ENCODE measurements around the gene LRRC1. TPM values are rescaled to one million over a fixed set of nuclear protein-coding genes. Genes with fewer than 3 reads are reported as not detected.

The LRRC1 gene
- total and polyA plus RNA-seq, 2 donors (not counting 1 experiment from before 2014, with no cell fraction given) = 3.4 to 8.9 TPM

GRCh38 chr6:53869964-53870363 lies 75.2 kb downstream of the LRRC1 start:
- TF ChIP-seq CTCF (IDR thresholded peaks at IDR 0.05) (no peak), EZH2 (IDR thresholded peaks at IDR 0.05; ENCODE audit: borderline replicate concordance, insufficient read depth, low read depth, low read length, poor library complexity, severe bottlenecking) (no peak)
- CTCF ChIA-PET = no interaction called here
- H3K27me3 ChIP-seq (replicated peaks in 1 of 4; ENCODE audit: control extremely low read depth in 1 of 4, control insufficient read depth in 3 of 4, insufficient read depth in 4 of 4, low read length in 3 of 4) = no peaks in the 10 kb centered on the region
- intact Hi-C loops (cut with micrococcal nuclease) = no loop called here
- H3K4me2 ChIP-seq (replicated peaks; ENCODE audit: low read depth, low read length, poor library complexity, severe bottlenecking) = no peak overlapping the region
- no peak overlapping the region for H3K4me3 Mint-ChIP-seq
- ATAC-seq (ENCODE audit: low read depth) = no peak
- H3K27ac Mint-ChIP-seq = no peak overlapping the region
- WGBS (ENCODE audit: insufficient coverage) = 100% methylated on average over 2 of the region's 6 CpGs
- DNase-seq = no peak
- peaks cover 5% of the 10 kb centered on the region for H3K4me1 Mint-ChIP-seq
- H3K79me2 ChIP-seq (ENCODE audit: control insufficient read depth, insufficient read depth, low read length) = peaks cover 4% of the 10 kb centered on the region
- peaks cover 0 to 1% of the 10 kb centered on the region in 2 experiments for H3K36me3 ChIP-seq (replicated peaks in 1 of 2; ENCODE audit: control extremely low read depth in 1 of 2, control insufficient read depth in 1 of 2, extremely low read depth in 1 of 2, insufficient read depth in 2 of 2, low read length in 1 of 2)
- H3K9me3 ChIP-seq (ENCODE audit: control extremely low read depth in 1 of 3, control insufficient read depth in 2 of 3, insufficient read depth in 1 of 3, low read length in 2 of 3) = peaks cover 0 to 9% (median 1%) of the 10 kb centered on the region in 3 donors
- no peak overlapping the region for H3K4me3 ChIP-seq (ENCODE audit: control extremely low read depth in 1 of 5, extremely low read depth in 1 of 5, insufficient read depth in 1 of 5, low read depth in 2 of 5, low read length in 4 of 5)
- no peak overlapping the region for H3K27ac ChIP-seq (ENCODE audit: low read length in 2 of 2)
- H2AFZ ChIP-seq (ENCODE audit: insufficient read depth, low read depth, low read length, poor library complexity, severe bottlenecking) = no peak overlapping the region
- no peaks in the 10 kb centered on the region for H4K20me1 ChIP-seq (ENCODE audit: control insufficient read depth, insufficient read depth, low read length, poor library complexity, severe bottlenecking)
- no peaks in the 10 kb centered on the region for H3K4me1 ChIP-seq (ENCODE audit: control insufficient read depth in 2 of 2, insufficient read depth in 2 of 2, low read length in 2 of 2)
- H3K27me3 Mint-ChIP-seq = no peaks in the 10 kb centered on the region
- peaks cover 2% of the 10 kb centered on the region for H3K9me3 Mint-ChIP-seq (ENCODE audit: insufficient read depth)
- POLR2A ChIA-PET = no interaction called here
- H3K9ac ChIP-seq (ENCODE audit: low read length) = no peak overlapping the region

- H3K9ac ChIP-seq (ENCODE audit: low read length) = no peak overlapping the region
- no peaks in the 10 kb centered on the region for H3K4me1 ChIP-seq (ENCODE audit: control insufficient read depth in 2 of 2, insufficient read depth in 2 of 2, low read length in 2 of 2)
- Mint-ChIP-seq H3K4me1 (peaks cover 5% of the 10 kb centered on the region), H3K27me3 (no peaks in the 10 kb centered on the region), H3K27ac (no peak overlapping the region), H3K4me3 (no peak overlapping the region), H3K9me3 (ENCODE audit: insufficient read depth) (peaks cover 2% of the 10 kb centered on the region)
- peaks cover 4% of the 10 kb centered on the region for H3K79me2 ChIP-seq (ENCODE audit: control insufficient read depth, insufficient read depth, low read length)
- H3K4me2 ChIP-seq (replicated peaks; ENCODE audit: low read depth, low read length, poor library complexity, severe bottlenecking) = no peak overlapping the region
- no peaks in the 10 kb centered on the region for H4K20me1 ChIP-seq (ENCODE audit: control insufficient read depth, insufficient read depth, low read length, poor library complexity, severe bottlenecking)
- CTCF ChIA-PET = no interaction called here
- intact Hi-C loops (cut with micrococcal nuclease) = no loop called here
- TF ChIP-seq CTCF (IDR thresholded peaks at IDR 0.05) (no peak), EZH2 (IDR thresholded peaks at IDR 0.05; ENCODE audit: borderline replicate concordance, insufficient read depth, low read depth, low read length, poor library complexity, severe bottlenecking) (no peak)
- DNase-seq (no peak), ATAC-seq (ENCODE audit: low read depth) (no peak)
- H3K9me3 ChIP-seq (ENCODE audit: control extremely low read depth in 1 of 3, control insufficient read depth in 2 of 3, insufficient read depth in 1 of 3, low read length in 2 of 3) = peaks cover 0 to 16% (median 1%) of the 10 kb centered on the region in 3 donors
- no peak overlapping the region for H3K4me3 ChIP-seq (ENCODE audit: control extremely low read depth in 1 of 5, extremely low read depth in 1 of 5, insufficient read depth in 1 of 5, low read depth in 2 of 5, low read length in 4 of 5)
- no peaks in the 10 kb centered on the region for H3K27me3 ChIP-seq (replicated peaks in 1 of 4; ENCODE audit: control extremely low read depth in 1 of 4, control insufficient read depth in 3 of 4, insufficient read depth in 4 of 4, low read length in 3 of 4)
- WGBS (ENCODE audit: insufficient coverage) = 100% methylated on average over 2 of the region's 4 CpGs
- POLR2A ChIA-PET = no interaction called here
- peaks cover 0 to 1% of the 10 kb centered on the region in 2 experiments for H3K36me3 ChIP-seq (replicated peaks in 1 of 2; ENCODE audit: control extremely low read depth in 1 of 2, control insufficient read depth in 1 of 2, extremely low read depth in 1 of 2, insufficient read depth in 2 of 2, low read length in 1 of 2)
- no peak overlapping the region for H3K27ac ChIP-seq (ENCODE audit: low read length in 2 of 2)
- no peak overlapping the region for H2AFZ ChIP-seq (ENCODE audit: insufficient read depth, low read depth, low read length, poor library complexity, severe bottlenecking)
These were observed 79.1 kb downstream of the LRRC1 start for GRCh38 chr6:53873922-53874321.
